Renal pelvis (tissue), 12 donors: ENCODE data around the gene IL13. TPM values are rescaled to one million over a fixed set of nuclear protein-coding genes. Genes with fewer than 3 reads are reported as not detected.
"Not testable (repeated sequence)": the region's sequence is repeated elsewhere in the genome, so short reads cannot be mapped to it uniquely, and the experiment has no call there.

ENCODE experiments used
- DNase-seq: peaks from one replicate; pipeline ENCODE4 v3.0.0-alpha.2; 2013
- long read RNA-seq, 16 experiments: transcript quantifications; one replicate each; lab custom pipeline, GENCODE V29; 2026
- polyA plus RNA-seq, 3 donors: library from polyadenylated mRNA; unstranded; fragments of 120-200 nt; gene quantifications; one replicate each; pipeline ENCODE4 v1.2.1, GENCODE V29; 2013; ENCODE audit not compliant: insufficient read length in 3 of 3

The IL13 gene
- polyA plus RNA-seq, result under 1 TPM in 1 of 3 donors, not detected in 2; 0.12 TPM
- long read RNA-seq, donor 1, partial matches to known transcripts, result 0 of 1 reads
- long read RNA-seq, donor 1, other reads (novel, unspliced or antisense), result 0 of 1 reads
- long read RNA-seq, donor 2, result 0 reads
- long read RNA-seq, donor 3, result 0 reads
- long read RNA-seq, donor 4, result 0 reads
- long read RNA-seq, donor 5, result 0 reads
- long read RNA-seq, donor 6, result 0 reads
- long read RNA-seq, donor 7, result 0 reads
- long read RNA-seq, donor 8, result 0 reads
- long read RNA-seq, donor 9, result 0 reads
- long read RNA-seq, donor 10, result 0 reads
- long read RNA-seq, donor 11, result 0 reads
- long read RNA-seq, donor 12, result 0 reads
- long read RNA-seq, donor 13, result 0 reads
- long read RNA-seq, donor 14, result 0 reads
- long read RNA-seq, donor 15, result 0 reads
- long read RNA-seq, donor 16, result 0 reads

- DNase-seq, result no peak
Measured at GRCh38 chr5:132657676-132658380, at the start of gene IL13. Gene IL13, plus strand, starts transcription at chr5:132658173. Its CDS starts 14 bp downstream, at chr5:132658187.

GRCh38 chr5:132611965-132612364 is 46.0 kb upstream of the IL13 start:
- DNase-seq, result no peak

GRCh38 chr5:132612846-132613245 is 45.1 kb upstream of the IL13 start:
- no peak for DNase-seq

- no peak for DNase-seq
Measured at GRCh38 chr5:132621699-132622098, 36.3 kb upstream of the IL13 start.

- DNase-seq, result no peak
Measured at GRCh38 chr5:132622608-132623007, 35.4 kb upstream of the IL13 start.

GRCh38 chr5:132627470-132627869 is 30.5 kb upstream of the IL13 start:
- no peak for DNase-seq

GRCh38 chr5:132628814-132629213 is 29.2 kb upstream of the IL13 start:
- no peak for DNase-seq

GRCh38 chr5:132629230-132629944 is 28.6 kb upstream of the IL13 start:
- DNase-seq, result no peak

GRCh38 chr5:132633587-132633986 is 24.4 kb upstream of the IL13 start:
- not testable (repeated sequence) for DNase-seq

GRCh38 chr5:132635873-132636272 is 22.1 kb upstream of the IL13 start:
- no peak for DNase-seq

- DNase-seq, result no peak
Measured at GRCh38 chr5:132637241-132637640, 20.7 kb upstream of the IL13 start.

GRCh38 chr5:132639706-132640130 is 18.3 kb upstream of the IL13 start:
- no peak for DNase-seq

GRCh38 chr5:132640613-132641012 is 17.4 kb upstream of the IL13 start:
- DNase-seq, result no peak

GRCh38 chr5:132641241-132641723 is 16.7 kb upstream of the IL13 start:
- no peak for DNase-seq

GRCh38 chr5:132641841-132642240 is 16.1 kb upstream of the IL13 start:
- DNase-seq, result no peak

GRCh38 chr5:132644177-132644576 is 13.8 kb upstream of the IL13 start:
- no peak for DNase-seq

GRCh38 chr5:132646583-132647266 is 11.2 kb upstream of the IL13 start:
- DNase-seq, result no peak

- no peak for DNase-seq
Measured at GRCh38 chr5:132647473-132647872, 10.5 kb upstream of the IL13 start.

- DNase-seq, result no peak
Measured at GRCh38 chr5:132648355-132648754, 9.6 kb upstream of the IL13 start.

- DNase-seq, result no peak
Measured at GRCh38 chr5:132651838-132652469, 6.0 kb upstream of the IL13 start.

- no peak for DNase-seq
Measured at GRCh38 chr5:132653716-132654115, 4.3 kb upstream of the IL13 start.
